ENCODE measurements around the gene FOXG1.

The FOXG1 gene

GRCh38 chr14:28766469-28766955 is at the start of gene FOXG1:
Gene FOXG1, plus strand, starts transcription at chr14:28766787. Its CDS starts 493 bp downstream, at chr14:28767280.
- peak; percentile 91 for DNase-seq

GRCh38 chr14:28719130-28719529 is 47.5 kb upstream of the FOXG1 start:
- no peak for DNase-seq

- no peak for DNase-seq
Observed at GRCh38 chr14:28731358-28731757, 35.2 kb upstream of the FOXG1 start.

GRCh38 chr14:28742171-28742846 is 24.3 kb upstream of the FOXG1 start:
- DNase-seq = no peak

- DNase-seq = no peak
Observed at GRCh38 chr14:28744126-28744525, 22.5 kb upstream of the FOXG1 start.

GRCh38 chr14:28745176-28745575 is 21.4 kb upstream of the FOXG1 start:
- DNase-seq = no peak

GRCh38 chr14:28746247-28746646 is 20.3 kb upstream of the FOXG1 start:
- DNase-seq = no peak

GRCh38 chr14:28751467-28752058 is 15.0 kb upstream of the FOXG1 start:
- peak; percentile 92 for DNase-seq

GRCh38 chr14:28754209-28754985 is 12.2 kb upstream of the FOXG1 start:
- DNase-seq = peak; percentile 84

GRCh38 chr14:28755198-28755815 is 11.3 kb upstream of the FOXG1 start:
- DNase-seq = no peak

- DNase-seq = no peak
Observed at GRCh38 chr14:28755884-28756268, 10.7 kb upstream of the FOXG1 start.

GRCh38 chr14:28756269-28756883 is 10.2 kb upstream of the FOXG1 start:
- DNase-seq = no peak

GRCh38 chr14:28756884-28757570 is 9.6 kb upstream of the FOXG1 start:
- DNase-seq = no peak

GRCh38 chr14:28757786-28758185 is 8.8 kb upstream of the FOXG1 start:
- no peak for DNase-seq

GRCh38 chr14:28758253-28758884 is 8.2 kb upstream of the FOXG1 start:
- DNase-seq = no peak

GRCh38 chr14:28758885-28759652 is 7.5 kb upstream of the FOXG1 start:
- DNase-seq = no peak

- DNase-seq = no peak
Observed at GRCh38 chr14:28759653-28760313, 6.8 kb upstream of the FOXG1 start.

- no peak for DNase-seq
Observed at GRCh38 chr14:28760431-28760996, 6.1 kb upstream of the FOXG1 start.

- DNase-seq = no peak
Observed at GRCh38 chr14:28761438-28762291, 4.9 kb upstream of the FOXG1 start.
